MCF 10A (cell line): ENCODE results near the gene TAGLN. TPM values are rescaled to one million over a fixed set of nuclear protein-coding genes. Genes with fewer than 3 reads are reported as not detected.

Source experiments
- BruUV-seq: library from RNA; stranded (reverse); fragments of 400-500 nt; replicated peaks from 2 replicates; lab custom pipeline; 2021; lab: Mats Ljungman, UMichigan
- CTCF ChIA-PET: fragments of 300-600 bp; sonication (Branson Sonifier 250); formaldehyde crosslinking; extraction: SDS; loops from one replicate; lab custom pipeline; 2021; ENCODE audit warnings: antibody characterized with exemption, inconsistent platforms; lab: Yijun Ruan, JAX
- POLR2A ChIA-PET: fragments of 300-600, 350-650 bp; sonication (Branson Sonifier 250); formaldehyde crosslinking; extraction: SDS; loops from one replicate; lab custom pipeline; 2020; ENCODE audit warnings: antibody characterized with exemption, inconsistent platforms; lab: Yijun Ruan, JAX
- DNase-seq: peaks from one replicate; pipeline ENCODE4 v3.0.0-alpha.2; 2018; ENCODE audit not compliant: unreplicated experiment
- H3K27ac Mint-ChIP-seq: one replicate; pipeline ENCODE4 v1.8.0; 2022; ENCODE audit warnings: mild to moderate bottlenecking, low read depth, mixed read lengths; ENCODE audit not compliant: unreplicated experiment
- H3K27me3 Mint-ChIP-seq: one replicate; pipeline ENCODE4 v1.8.0; 2022; ENCODE audit warnings: mixed read lengths; ENCODE audit not compliant: insufficient read depth, unreplicated experiment
- H3K36me3 Mint-ChIP-seq: one replicate; pipeline ENCODE4 v1.8.0; 2022; ENCODE audit warnings: mild to moderate bottlenecking, moderate library complexity, mixed read lengths; ENCODE audit not compliant: insufficient read depth, unreplicated experiment
- H3K4me1 Mint-ChIP-seq: one replicate; pipeline ENCODE4 v1.8.0; 2022; ENCODE audit warnings: mixed read lengths; ENCODE audit not compliant: insufficient read depth, unreplicated experiment
- H3K4me3 Mint-ChIP-seq: one replicate; pipeline ENCODE4 v1.8.0; 2022; ENCODE audit warnings: mild to moderate bottlenecking, moderate library complexity, mixed read lengths; ENCODE audit not compliant: unreplicated experiment
- H3K9me3 Mint-ChIP-seq: one replicate; pipeline ENCODE4 v1.8.0; 2022; ENCODE audit warnings: mixed read lengths; ENCODE audit not compliant: unreplicated experiment
- intact Hi-C: fragments of 100-400 bp; cut with micrococcal nuclease; formaldehyde crosslinking; loops from 2 replicates; pipeline ENCODE4 v1.14.1; 2022
- total RNA-seq: library from RNA; stranded (reverse); gene quantifications from 2 replicates; pipeline ENCODE4 v1.2.3, GENCODE V29; 2022
- TF ChIP-seq, protein P1 (sequence below): fragments of 200-600 bp; IDR thresholded peaks from one replicate; pipeline ENCODE4 v1.8.0; 2022; ENCODE audit warnings: antibody characterized with exemption, mild to moderate bottlenecking; ENCODE audit not compliant: unreplicated experiment

Gene TAGLN
- total RNA-seq, 1 experiment from 2014 or later: 45.4 TPM

DNA sequence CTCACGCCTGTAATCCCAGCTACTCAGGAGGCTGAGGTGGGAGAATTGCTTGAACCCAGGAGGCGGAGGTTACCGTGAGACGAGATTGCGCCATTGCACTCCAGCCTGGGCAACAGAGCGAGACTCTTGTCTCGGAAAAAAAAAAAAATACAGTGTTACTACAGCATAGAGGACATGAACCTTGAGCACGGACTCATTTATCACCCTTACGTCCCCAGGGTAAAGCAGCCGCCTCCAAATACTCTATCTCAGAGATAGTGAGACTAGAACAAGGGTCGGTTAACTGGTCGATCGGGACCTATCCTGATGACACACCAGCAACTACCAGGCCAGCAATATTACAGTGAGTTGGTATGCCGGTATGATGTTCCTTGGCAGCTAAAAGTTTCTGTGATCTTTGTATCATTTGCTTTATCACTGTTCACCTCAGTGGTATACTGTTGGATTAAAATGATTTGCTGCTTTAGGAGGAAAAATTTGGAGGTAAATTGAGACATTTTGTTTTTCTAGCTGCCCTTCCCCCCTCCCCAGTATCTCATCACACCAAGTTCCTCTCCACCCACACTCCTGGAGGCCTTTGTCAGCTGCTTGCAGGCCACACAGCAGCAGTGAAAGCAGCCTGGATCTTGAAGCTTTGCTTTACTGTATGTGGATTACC is 27.6 kb upstream of the TAGLN start:
- CTCF ChIA-PET: interaction anchor here (0.6 to 1.0 kb wide), 2 partner anchors 15 to 415 kb away, joined by 3 read pairs; no protein-coding TSS in a partner anchor

DNA sequence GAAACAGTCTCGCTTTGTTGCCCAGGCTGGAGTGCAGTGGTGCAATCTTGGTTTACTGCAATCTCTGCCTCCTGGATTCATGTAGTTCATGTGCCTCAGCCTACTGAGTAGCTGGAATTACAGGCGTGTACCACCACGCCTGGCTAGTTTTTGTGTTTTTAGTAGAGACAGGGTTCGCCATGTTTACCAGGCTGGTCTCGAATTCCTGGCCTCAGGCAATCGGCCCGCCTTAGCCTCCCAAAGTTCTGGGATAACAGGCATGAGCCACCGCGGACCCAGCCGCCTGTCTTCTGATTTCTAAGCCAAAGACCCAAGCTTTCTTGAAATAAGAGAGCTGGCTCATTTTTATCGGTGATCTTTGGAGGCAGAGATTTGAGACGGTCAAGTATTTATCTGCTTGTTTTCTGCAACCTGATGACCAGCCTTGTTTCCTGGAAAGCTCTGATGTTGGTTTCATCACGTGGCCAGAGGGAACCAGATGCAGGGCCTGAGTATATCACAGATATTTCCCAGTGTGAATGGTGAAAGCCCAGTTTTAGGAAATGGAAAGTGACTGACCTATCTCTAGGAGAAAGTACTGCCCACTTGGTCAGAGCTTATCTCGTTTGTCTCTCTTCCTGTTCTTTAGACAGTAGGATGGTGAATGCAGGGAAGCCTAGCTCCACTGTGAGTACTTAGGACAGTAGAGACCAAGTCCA is 26.3 kb upstream of the TAGLN start:
- CTCF ChIA-PET: interaction anchor here (0.6 to 1.0 kb wide), 4 partner anchors 16 to 362 kb away, joined by 3 to 4 read pairs (median 3); no protein-coding TSS in a partner anchor
- POLR2A ChIA-PET: interaction anchor here (1.0 to 1.7 kb wide), 6 partner anchors 10 to 49 kb away, joined by 3 to 8 read pairs (median 4); partner anchors contain the start of gene PAFAH1B2

More for the DNA sequence above, 27.6 kb upstream of the TAGLN start:
- peaks cover 54% of the 10 kb centered on the region for H3K36me3 Mint-ChIP-seq
- no peak overlapping the region for H3K27ac Mint-ChIP-seq
- no peak overlapping the region for H3K4me3 Mint-ChIP-seq
- POLR2A ChIA-PET: interaction anchor here (0.8 to 1.6 kb wide), 4 partner anchors 10 to 27 kb away, joined by 3 to 8 read pairs (median 5); partner anchors contain the start of gene PAFAH1B2
- H3K27me3 Mint-ChIP-seq: no peaks in the 10 kb centered on the region
- no peak for DNase-seq
- no peaks in the 10 kb centered on the region for H3K9me3 Mint-ChIP-seq
- BruUV-seq: no TSS peak
- TF ChIP-seq, protein P1, sequence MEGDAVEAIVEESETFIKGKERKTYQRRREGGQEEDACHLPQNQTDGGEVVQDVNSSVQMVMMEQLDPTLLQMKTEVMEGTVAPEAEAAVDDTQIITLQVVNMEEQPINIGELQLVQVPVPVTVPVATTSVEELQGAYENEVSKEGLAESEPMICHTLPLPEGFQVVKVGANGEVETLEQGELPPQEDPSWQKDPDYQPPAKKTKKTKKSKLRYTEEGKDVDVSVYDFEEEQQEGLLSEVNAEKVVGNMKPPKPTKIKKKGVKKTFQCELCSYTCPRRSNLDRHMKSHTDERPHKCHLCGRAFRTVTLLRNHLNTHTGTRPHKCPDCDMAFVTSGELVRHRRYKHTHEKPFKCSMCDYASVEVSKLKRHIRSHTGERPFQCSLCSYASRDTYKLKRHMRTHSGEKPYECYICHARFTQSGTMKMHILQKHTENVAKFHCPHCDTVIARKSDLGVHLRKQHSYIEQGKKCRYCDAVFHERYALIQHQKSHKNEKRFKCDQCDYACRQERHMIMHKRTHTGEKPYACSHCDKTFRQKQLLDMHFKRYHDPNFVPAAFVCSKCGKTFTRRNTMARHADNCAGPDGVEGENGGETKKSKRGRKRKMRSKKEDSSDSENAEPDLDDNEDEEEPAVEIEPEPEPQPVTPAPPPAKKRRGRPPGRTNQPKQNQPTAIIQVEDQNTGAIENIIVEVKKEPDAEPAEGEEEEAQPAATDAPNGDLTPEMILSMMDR: no peak
- intact Hi-C loops: no loop called here
- H3K4me1 Mint-ChIP-seq: peaks cover 6% of the 10 kb centered on the region

GRCh38 chr11:117175104-117175503 is 24.1 kb upstream of the TAGLN start:
- TF ChIP-seq, protein P1: no peak
- ChIA-PET CTCF (interaction anchor here (0.6 to 1.0 kb wide), 3 partner anchors 31 to 1807 kb away, joined by 3 read pairs; partner anchors contain the start of gene PAFAH1B2), POLR2A (interaction anchor here (3.4 kb wide), 1 partner anchor 30 kb away, joined by 27 read pairs; the partner anchor contains the start of gene PAFAH1B2)
- BruUV-seq: no TSS peak
- DNase-seq: no peak
- H3K27me3 Mint-ChIP-seq: no peaks in the 10 kb centered on the region
- peaks cover 8% of the 10 kb centered on the region for H3K4me1 Mint-ChIP-seq
- intact Hi-C loops: no loop called here
- H3K27ac Mint-ChIP-seq: peak overlapping the region; percentile 70
- peaks cover 18% of the 10 kb centered on the region for H3K36me3 Mint-ChIP-seq
- no peak overlapping the region for H3K4me3 Mint-ChIP-seq
- H3K9me3 Mint-ChIP-seq: no peaks in the 10 kb centered on the region

More for the DNA sequence above, 26.3 kb upstream of the TAGLN start:
- H3K27ac Mint-ChIP-seq: peak overlapping the region; percentile 70
- peaks cover 41% of the 10 kb centered on the region for H3K36me3 Mint-ChIP-seq
- TF ChIP-seq, protein P1: no peak
- no peak for DNase-seq
- no TSS peak for BruUV-seq
- H3K4me3 Mint-ChIP-seq: no peak overlapping the region
- no peaks in the 10 kb centered on the region for H3K9me3 Mint-ChIP-seq
- no peaks in the 10 kb centered on the region for H3K27me3 Mint-ChIP-seq
- intact Hi-C loops: no loop called here
- H3K4me1 Mint-ChIP-seq: no peaks in the 10 kb centered on the region

- intact Hi-C loops: no loop called here
- CTCF ChIA-PET: no interaction called here
- Mint-ChIP-seq H3K4me1 (peaks cover 11% of the 10 kb centered on the region), H3K27ac (no peak overlapping the region), H3K9me3 (no peaks in the 10 kb centered on the region), H3K36me3 (peaks cover 11% of the 10 kb centered on the region), H3K4me3 (no peak overlapping the region), H3K27me3 (no peaks in the 10 kb centered on the region)
- TF ChIP-seq, protein P1: no peak
- BruUV-seq: no TSS peak
- no peak for DNase-seq
- POLR2A ChIA-PET: interaction anchor here (0.5 to 3.4 kb wide), 2 partner anchors 20 to 31 kb away, joined by 4 to 27 read pairs; partner anchors contain the start of gene PAFAH1B2
These were observed 23.4 kb upstream of the TAGLN start for GRCh38 chr11:117175781-117176180.
